K562 (cell line): ENCODE data around the gene COL10A1. TPM values are rescaled to one million over a fixed set of nuclear protein-coding genes. Genes with fewer than 3 reads are reported as not detected.
A peak's percentile ranks its signal among the peaks of the same experiment; 100 is the strongest.

Source experiments
- CEBPG ChIP-seq, 3 experiments: fragments of 200-800 bp in 1 of 3; sonication (Bioruptor generic) in 1 of 3; sonication (generic) in 1 of 3; formaldehyde crosslinking in 1 of 3; IDR thresholded peaks in 2 of 3; conservative IDR thresholded peaks in 1 of 3; 2 replicates each; pipeline versions ENCODE4 v1.6.1 to v1.8.0; 2016 to 2022; ENCODE audit warnings: missing compliant biosample characterization in 2 of 3, missing genetic modification characterization in 2 of 3, mild to moderate bottlenecking in 1 of 3, missing genetic modification reagents in 1 of 3
- DNMT1 ChIP-seq: fragments of 450-650 bp; IDR thresholded peaks from 2 replicates; pipeline ENCODE4 v1.6.1; 2016; ENCODE audit warnings: antibody characterized with exemption, mild to moderate bottlenecking
- FOXA1 ChIP-seq: fragments of 450-650 bp; IDR thresholded peaks from 2 replicates; pipeline ENCODE4 v1.6.1; 2016; ENCODE audit warnings: mild to moderate bottlenecking, borderline replicate concordance
- HMG20B ChIP-seq: fragments of 250-450 bp; sonication (Bioruptor Pico); IDR thresholded peaks from 2 replicates; pipeline ENCODE4 v1.5.0; 2021; ENCODE audit warnings: mild to moderate bottlenecking
- NFIC ChIP-seq: fragments of 450-650 bp; IDR thresholded peaks from 2 replicates; pipeline ENCODE4 v1.6.1; 2017; ENCODE audit warnings: mild to moderate bottlenecking, inconsistent platforms
- NR0B1 ChIP-seq: fragments of 450-650 bp; IDR thresholded peaks from one replicate; pipeline ENCODE4 v1.6.1; 2018; ENCODE audit warnings: mild to moderate bottlenecking, moderate library complexity; ENCODE audit not compliant: partially characterized antibody
- PHF20 ChIP-seq: fragments of 450-650 bp; IDR thresholded peaks from 2 replicates; pipeline ENCODE4 v1.6.1; 2018; ENCODE audit not compliant: partially characterized antibody
- RBM22 ChIP-seq: fragments of 200-400 bp; formaldehyde crosslinking; IDR thresholded peaks from 2 replicates; pipeline ENCODE4 v1.6.1; 2018; ENCODE audit warnings: low read length, low read depth; ENCODE audit not compliant: poor library complexity, severe bottlenecking
- SMARCA5 ChIP-seq: fragments of 450-650 bp; IDR thresholded peaks from 2 replicates; pipeline ENCODE4 v1.6.1; 2016
- STAT6 ChIP-seq: sonication (generic); formaldehyde crosslinking; IDR thresholded peaks from 2 replicates; pipeline ENCODE4 v1.8.1; 2023; ENCODE audit warnings: mild to moderate bottlenecking, missing genetic modification reagents
- ZBTB43 ChIP-seq: sonication (generic); formaldehyde crosslinking; IDR thresholded peaks from 2 replicates; pipeline ENCODE4 v1.8.0; 2023; ENCODE audit warnings: mild to moderate bottlenecking, missing genetic modification reagents
- ZC3H11A ChIP-seq: IDR thresholded peaks from 2 replicates; pipeline ENCODE4 v1.6.1; 2012; ENCODE audit warnings: low read depth, low read length, improper control_type of control experiment
- ZNF311 ChIP-seq: fragments of 250-450 bp; sonication (Bioruptor Pico); IDR thresholded peaks from 2 replicates; pipeline ENCODE4 v1.4.0; 2020; ENCODE audit warnings: mild to moderate bottlenecking, moderate library complexity
- ZNF445 ChIP-seq: fragments of 250-450 bp; sonication (Bioruptor Pico); IDR thresholded peaks from 2 replicates; pipeline ENCODE4 v1.4.0; 2020; ENCODE audit warnings: low read depth, mild to moderate bottlenecking, moderate library complexity
- ZNF584 ChIP-seq: fragments of 200-800 bp; sonication (Bioruptor generic); IDR thresholded peaks from 2 replicates; pipeline ENCODE4 v1.6.1; 2016; ENCODE audit warnings: low read depth, mild to moderate bottlenecking, missing genetic modification characterization, missing compliant biosample characterization
- polyA plus RNA-seq, 8 experiments: library from polyadenylated mRNA; depleted of rRNA in 4 of 8; stranded (reverse) in 5 of 8; unstranded in 3 of 8; fragments of >200 nt; fragmentation: Nextera tagmentation in 2 of 8; fragmentation: Illumina TruSeq in 1 of 8; extraction: Ambion mirVana in 2 of 8; extraction: Trizol in 1 of 8; gene quantifications; 2 replicates each; pipeline versions ENCODE4 v1.2.1 to v1.2.3, GENCODE V29; 2011 to 2014; ENCODE audit warnings: inconsistent platforms in 1 of 8, missing spikeins in 1 of 8
- total RNA-seq, 7 experiments: library from RNA; depleted of rRNA in 6 of 7; stranded (reverse); fragments of >200 nt in 6 of 7; fragmentation: Illumina TruSeq in 2 of 7; extraction: Trizol in 2 of 7; gene quantifications; 2 replicates each; pipeline versions ENCODE4 v1.2.1 to v1.2.3, GENCODE V29; 2011 to 2021; ENCODE audit warnings: low replicate concordance in 1 of 7

COL10A1 gene
- total and polyA plus RNA-seq, 9 of the 15 experiments (the other 6 are each of a cell fraction or from before 2014, with no cell fraction given) = 0.06 to 0.08 TPM; not detected in 7

GRCh38 chr6:116156405-116157326 lies 30.7 kb upstream of the COL10A1 start (continued):
- TF ChIP-seq FOXA1 (no peak), NR0B1 (no peak), ZBTB43 (CRISPR knock-in tag) (no peak), ZC3H11A (no peak), CEBPG (CRISPR knock-in tag; IDR thresholded peaks at IDR 0.05) (no peak), CEBPG (tag; conservative IDR thresholded peaks at IDR 0.05 in 1 of 2, IDR thresholded peaks at IDR 0.05 in 1 of 2) (peak in 1 of 2 experiments; percentile 37; a peak in 1 of 4 replicates), NFIC (peak; percentile 48; the same call in 1 of the 2 replicates), DNMT1 (no peak), PHF20 (no peak), RBM22 (no peak), SMARCA5 (no peak), ZNF445 (CRISPR knock-in tag) (no peak), STAT6 (CRISPR knock-in tag) (no peak), ZNF584 (CRISPR knock-in tag) (no peak), ZNF311 (CRISPR knock-in tag) (no peak), HMG20B (CRISPR knock-in tag) (no peak)
